ENCODE measurements around the gene LGR6.

DNA sequence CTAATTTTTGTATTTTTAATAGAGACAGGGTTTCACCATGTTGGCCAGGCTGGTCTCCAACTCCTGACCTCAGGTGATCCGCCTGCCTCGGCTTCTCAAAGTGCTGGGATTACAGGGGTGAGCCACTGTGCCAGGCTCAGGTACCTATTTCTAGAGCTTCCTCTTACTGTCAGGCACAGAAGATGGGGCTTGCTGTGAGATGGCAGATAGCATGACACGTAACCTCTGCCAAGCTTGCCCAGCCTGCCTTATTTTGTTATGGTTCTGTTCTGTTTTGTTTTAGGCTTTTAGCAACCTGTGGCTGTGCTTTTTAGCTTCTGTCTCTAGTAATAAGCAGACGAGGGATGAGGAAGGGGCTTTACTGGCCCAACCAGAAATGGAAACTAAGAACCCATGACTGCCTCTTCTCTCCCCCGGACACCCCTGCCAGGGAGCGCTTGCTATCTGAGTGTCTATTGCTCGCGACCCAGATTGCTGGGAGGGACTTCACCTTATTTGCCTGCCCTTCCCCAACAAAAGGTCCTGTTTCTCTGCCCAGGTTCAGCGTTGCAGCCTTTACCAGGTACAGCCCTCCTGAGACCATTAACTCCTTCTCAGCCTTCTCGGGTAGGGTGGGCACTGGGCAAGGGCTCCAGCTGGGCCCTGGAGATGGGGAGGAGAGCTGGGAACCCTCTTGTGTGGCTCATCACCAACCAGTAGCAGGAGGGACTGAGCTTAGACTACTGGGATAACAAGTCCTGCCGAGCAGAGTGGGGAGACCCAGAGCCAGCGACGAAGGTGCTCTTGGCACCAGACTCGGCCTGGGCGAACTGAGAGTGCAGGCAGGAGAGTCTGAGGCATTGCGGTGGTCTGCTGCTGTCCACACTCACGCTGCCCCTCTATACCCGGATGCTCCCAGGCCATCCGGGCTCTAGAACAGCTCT, 13.5 kb upstream of the LGR6 start:
- TF ChIP-seq ZNF610 (tag by site-specific recombination; IDR thresholded peaks at IDR 0.05; ENCODE audit: borderline replicate concordance) (no peak), ZBTB49 (tag by site-specific recombination; IDR thresholded peaks at IDR 0.05; ENCODE audit: low read depth) (no peak), ZSCAN5A (tag by site-specific recombination; IDR thresholded peaks at IDR 0.05) (no peak), TCF7L2 (IDR thresholded peaks at IDR 0.05; ENCODE audit: borderline replicate concordance, low read depth, low read length) (no peak), ZNF148 (tag by site-specific recombination; IDR thresholded peaks at IDR 0.05; ENCODE audit: borderline replicate concordance) (no peak), ZSCAN16 (tag by site-specific recombination; IDR thresholded peaks at IDR 0.05) (no peak), ZBTB48 (tag by site-specific recombination; IDR thresholded peaks at IDR 0.05) (no peak)
- TF ChIP-seq, protein P1, sequence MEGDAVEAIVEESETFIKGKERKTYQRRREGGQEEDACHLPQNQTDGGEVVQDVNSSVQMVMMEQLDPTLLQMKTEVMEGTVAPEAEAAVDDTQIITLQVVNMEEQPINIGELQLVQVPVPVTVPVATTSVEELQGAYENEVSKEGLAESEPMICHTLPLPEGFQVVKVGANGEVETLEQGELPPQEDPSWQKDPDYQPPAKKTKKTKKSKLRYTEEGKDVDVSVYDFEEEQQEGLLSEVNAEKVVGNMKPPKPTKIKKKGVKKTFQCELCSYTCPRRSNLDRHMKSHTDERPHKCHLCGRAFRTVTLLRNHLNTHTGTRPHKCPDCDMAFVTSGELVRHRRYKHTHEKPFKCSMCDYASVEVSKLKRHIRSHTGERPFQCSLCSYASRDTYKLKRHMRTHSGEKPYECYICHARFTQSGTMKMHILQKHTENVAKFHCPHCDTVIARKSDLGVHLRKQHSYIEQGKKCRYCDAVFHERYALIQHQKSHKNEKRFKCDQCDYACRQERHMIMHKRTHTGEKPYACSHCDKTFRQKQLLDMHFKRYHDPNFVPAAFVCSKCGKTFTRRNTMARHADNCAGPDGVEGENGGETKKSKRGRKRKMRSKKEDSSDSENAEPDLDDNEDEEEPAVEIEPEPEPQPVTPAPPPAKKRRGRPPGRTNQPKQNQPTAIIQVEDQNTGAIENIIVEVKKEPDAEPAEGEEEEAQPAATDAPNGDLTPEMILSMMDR (tag by site-specific recombination; IDR thresholded peaks at IDR 0.05) = no peak
